NK-92 treated with Interleukin-12 subunit alpha and Interleukin-12 subunit beta, amount 100 ng/mL, for 24 hours (cell line): ENCODE data around the gene SHISAL2A.

Source experiments
- DNase-seq: peaks from one replicate; lab custom pipeline; 2025; lab: John Stamatoyannopoulos, UW

Gene SHISAL2A

GRCh38 chr1:52659851-52660596 is 27.1 kb downstream of the SHISAL2A start:
- no peak for DNase-seq

GRCh38 chr1:52660807-52661206 is 27.8 kb downstream of the SHISAL2A start:
- DNase-seq, result no peak

DNA sequence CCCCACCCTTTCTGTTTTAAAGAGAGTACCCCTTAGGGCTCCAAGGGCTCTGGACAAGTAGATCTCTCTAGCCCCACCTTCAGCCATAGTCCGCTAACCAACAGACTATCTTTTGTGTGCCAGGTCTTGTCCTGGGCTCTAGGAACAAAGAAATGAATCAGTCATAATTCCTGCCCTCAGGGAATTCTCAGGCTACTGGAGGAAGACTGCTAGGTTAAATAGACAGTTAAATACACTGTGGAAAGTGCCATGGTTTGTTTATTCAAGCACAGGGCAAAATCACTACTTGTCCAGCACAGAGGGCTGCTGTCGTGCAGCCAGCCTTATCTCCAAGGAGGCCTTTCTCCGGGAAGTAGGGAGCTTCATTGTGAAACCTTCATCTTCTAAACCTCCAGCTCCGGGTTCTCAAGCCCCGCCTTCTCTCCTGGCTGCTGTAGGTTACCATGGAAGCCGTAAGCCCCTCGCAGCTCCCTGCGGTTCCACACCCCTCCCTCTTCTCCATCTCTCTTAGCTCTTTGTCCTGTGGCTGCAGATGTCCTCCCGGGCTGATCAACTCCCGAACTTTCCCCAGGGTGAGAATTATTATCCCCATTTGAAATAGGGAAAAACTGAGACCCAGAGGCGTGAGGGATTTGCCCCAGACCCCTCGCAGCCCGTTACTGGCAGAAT is 29.8 kb downstream of the SHISAL2A start:
- DNase-seq, result no peak

DNA sequence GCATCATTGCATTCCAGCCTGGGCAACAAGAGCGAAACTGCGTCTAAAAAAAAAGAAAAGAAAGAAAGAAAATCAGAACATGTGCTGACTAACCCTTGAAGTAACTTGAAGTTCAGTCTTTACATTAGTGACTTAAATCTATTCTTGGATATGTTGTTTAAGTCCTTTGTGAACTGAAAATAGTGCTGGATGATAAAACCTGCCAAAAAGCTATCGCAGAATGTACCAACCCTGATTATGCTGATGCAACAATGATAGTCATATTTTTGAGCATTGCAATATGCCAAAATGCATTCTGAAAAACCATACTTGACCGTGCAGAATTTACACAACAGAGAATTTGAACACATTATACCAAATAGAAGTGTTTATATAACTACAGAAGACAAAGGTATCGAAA is 30.7 kb downstream of the SHISAL2A start:
- DNase-seq, result no peak

DNA sequence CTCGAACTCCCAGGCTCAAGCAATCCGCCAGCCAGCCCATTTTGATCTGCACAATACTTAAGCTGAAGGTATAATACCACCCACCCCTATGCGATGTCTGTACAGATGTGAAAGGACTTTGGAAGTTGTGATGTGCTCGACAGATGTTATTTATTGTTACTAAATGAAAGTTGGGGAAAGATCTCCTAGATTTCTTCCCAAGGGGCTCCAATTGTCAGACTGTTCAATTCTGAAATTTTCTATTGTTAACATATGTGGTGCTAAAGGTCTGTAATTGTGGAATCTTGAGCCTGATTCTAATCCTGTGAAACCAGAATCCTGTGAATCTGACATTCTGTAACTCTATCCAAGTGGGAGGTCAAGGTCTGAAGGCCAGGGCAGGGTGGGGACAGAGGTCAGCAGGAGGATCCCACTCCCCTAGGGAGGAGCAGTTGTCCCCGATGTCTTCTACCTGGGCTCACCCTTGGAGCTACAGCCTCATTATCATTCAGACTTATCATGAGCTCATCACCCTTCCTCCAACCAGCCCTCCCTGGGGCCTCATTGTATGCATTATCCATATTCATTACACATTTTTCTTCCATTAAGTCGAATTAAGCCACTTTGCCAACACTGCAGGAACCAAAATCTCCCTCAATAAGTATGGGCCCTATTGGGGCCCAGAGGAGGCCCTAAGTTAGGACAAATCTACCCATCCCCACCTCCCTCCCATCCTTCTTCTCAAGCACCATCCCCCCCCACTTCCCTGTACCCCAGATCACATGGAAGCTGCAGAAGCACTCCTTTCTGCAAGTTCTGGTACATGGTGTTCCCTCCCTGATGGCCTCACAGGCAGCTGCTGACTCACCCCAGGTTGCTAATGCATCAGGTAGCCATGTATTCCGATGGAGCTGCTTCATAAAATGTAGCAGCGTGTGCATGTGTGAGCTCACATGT is 32.3 kb downstream of the SHISAL2A start:
- DNase-seq, result no peak

- no peak for DNase-seq
Observed at GRCh38 chr1:52667290-52667689, 34.3 kb downstream of the SHISAL2A start.

GRCh38 chr1:52667984-52668383 is 35.0 kb downstream of the SHISAL2A start:
- no peak for DNase-seq

GRCh38 chr1:52668711-52669110 is 35.7 kb downstream of the SHISAL2A start:
- DNase-seq, result no peak

GRCh38 chr1:52669696-52670095 is 36.7 kb downstream of the SHISAL2A start:
- DNase-seq, result no peak

- DNase-seq, result no peak
Observed at GRCh38 chr1:52670604-52671003, 37.6 kb downstream of the SHISAL2A start.

DNA sequence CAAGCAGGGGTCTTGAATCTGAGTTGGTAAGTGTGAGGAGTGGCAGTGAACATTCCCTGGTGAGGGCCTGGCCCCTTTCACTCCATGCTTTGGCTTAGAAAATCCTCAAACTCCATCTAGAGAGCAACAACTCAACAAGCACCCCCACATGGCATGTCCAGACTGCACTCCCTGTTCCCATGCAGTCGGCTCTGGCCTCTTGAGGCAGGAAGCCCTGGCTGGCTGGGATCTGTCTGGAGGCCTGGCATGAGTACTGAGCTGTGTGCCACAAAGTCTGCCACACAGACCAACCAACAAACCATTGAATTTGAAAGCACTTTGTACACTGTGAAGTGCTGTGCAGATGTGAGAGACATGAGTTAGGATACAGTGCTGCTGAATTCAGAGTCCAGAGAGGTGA is 40.0 kb downstream of the SHISAL2A start:
- no peak for DNase-seq

DNA sequence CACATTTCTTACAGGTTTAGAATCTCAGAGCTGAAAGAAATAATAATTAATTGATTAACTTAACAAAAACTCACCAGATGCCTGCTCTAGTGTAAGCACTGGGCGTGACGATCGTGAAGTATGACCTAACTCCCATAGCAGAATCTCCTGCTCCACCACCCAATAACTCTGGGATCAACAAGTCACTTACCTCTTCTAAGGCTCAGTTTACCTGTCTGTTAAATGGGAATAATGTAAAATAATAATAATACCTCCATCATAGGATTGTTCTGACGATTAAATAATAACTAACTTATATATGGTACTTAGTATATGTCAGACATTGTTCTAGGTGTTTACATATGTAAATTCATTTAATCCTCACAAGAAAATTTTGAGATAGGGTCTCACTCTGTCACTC is 40.5 kb downstream of the SHISAL2A start:
- DNase-seq, result no peak

DNA sequence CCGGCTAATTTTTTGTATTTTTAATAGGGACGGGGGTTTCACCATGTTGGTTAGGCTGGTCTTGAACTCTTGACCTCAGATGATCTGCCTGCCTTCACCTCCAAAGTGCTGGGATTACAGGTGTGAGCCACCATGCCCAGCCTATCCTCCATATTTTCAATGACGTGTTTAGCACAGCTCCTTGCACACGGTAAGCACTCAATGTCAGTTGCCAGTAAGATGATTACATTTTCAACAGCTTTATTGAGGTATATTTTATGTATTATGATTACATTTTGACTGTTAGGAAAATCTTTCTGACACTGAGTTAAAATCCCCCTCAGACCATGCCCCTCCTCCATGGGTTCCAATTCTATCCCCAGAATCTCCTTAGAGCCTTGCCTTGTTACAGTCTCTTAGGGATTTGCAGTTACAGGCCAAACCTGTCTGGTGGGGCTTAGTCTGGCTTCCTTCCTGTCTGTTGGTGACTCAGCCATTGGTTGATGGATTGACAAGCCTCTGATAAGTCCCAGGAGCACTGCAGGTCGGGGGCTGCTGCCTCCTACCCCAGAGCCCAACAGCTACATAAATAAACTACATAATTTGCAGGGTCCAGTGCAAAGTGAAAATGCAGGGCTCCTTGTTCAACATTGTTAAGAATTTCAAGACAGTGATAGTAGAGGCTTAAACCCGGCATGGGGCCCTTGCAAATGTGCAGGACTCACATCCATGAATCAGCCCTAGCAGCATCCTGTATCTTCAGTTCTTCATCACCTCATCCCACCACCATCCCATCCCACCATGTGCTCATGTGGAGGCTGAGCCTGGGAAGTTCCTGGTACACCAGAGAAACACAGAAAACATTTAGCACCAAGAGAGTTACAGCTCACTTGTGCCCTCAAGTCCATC is 41.8 kb downstream of the SHISAL2A start:
- peak; percentile 7 for DNase-seq

DNA sequence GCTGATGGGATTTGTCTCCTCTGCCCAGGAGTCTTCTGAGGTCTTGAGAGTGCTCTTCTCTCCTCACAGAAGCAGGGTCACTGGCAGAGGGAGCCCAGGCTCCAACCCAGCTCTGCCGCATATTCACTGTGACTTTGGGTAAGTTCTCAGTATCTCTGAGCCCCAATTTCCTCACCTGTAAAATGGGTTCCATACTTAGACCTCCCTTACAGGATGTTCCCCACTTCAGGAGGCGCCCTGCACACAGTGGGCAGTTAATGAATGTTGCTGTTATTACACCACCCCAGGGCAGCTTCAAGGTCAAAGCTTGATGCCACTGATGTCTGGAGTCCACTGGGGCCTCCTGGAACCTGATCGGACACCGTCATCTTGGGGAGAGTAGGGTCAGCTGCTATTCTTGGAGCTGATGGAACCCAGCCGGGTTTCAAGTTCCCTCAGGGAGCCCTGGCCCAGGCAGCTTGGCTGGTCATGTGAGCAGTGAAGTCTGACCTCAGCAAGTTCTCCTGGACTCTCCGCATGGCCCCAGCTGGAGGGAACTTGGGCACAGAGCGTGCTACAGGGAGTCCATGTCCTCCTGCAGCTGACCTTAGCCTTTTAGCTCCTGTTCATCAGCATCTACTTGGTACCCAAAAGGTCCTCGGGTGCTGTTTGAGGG is 43.4 kb downstream of the SHISAL2A start:
- no peak for DNase-seq

DNA sequence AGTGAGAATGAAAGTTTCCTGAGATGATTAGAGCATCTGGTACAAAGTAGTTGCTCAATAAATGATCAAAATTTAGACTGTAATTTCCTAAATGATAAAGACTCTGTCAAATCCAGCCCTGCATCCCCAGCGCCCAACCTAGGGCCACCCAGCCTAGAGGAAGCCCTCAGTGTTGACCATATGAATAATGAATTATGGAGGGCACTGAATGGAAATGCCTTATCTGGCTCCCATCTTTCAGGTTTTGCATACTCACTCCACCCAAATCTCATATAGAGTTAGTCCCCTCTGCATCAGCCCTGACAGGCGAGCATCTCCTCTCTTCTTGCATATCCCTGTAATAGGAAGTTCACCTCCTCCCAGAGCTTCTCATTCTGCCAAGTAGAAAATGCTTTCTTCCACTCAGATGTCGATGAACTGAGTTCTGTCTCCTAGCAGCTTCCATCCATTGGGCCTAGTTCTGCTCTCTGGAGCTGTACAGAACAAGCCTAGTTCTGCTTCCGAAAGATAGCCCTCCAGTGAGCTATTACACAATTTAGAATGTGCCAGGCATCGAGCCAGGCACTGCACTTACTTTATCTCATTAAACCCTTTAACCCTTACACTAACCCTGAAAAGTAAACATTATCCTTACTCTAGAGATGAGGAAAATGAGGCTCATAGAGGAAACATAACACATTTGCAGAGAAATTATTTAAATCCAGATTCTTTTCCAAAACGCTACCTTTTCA is 44.3 kb downstream of the SHISAL2A start:
- no peak for DNase-seq

DNA sequence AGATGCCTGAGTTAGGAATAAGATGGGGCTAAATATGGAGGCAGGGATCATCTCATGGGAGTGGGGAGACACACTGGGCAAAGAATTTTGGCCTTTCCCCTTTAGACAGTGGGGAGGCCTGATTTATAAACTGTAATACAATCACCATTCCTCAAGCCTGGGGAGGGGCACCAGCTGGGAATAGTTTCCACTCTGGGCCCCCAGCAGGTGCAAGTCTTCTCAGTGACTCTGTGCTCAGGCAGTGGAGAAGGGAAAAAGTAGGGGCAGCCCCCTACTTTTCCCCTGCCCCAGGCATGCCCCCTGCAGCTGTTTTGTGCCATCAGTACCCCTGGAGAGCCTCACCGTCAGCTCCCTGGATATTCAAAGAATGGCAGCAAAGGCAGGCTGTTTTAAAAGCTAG is 46.1 kb downstream of the SHISAL2A start:
- no peak for DNase-seq

GRCh38 chr1:52679498-52679897 is 46.5 kb downstream of the SHISAL2A start:
- no peak for DNase-seq

- no peak for DNase-seq
Observed at GRCh38 chr1:52680353-52680752, 47.4 kb downstream of the SHISAL2A start.

- no peak for DNase-seq
Observed at GRCh38 chr1:52681136-52681535, 48.2 kb downstream of the SHISAL2A start.

DNA sequence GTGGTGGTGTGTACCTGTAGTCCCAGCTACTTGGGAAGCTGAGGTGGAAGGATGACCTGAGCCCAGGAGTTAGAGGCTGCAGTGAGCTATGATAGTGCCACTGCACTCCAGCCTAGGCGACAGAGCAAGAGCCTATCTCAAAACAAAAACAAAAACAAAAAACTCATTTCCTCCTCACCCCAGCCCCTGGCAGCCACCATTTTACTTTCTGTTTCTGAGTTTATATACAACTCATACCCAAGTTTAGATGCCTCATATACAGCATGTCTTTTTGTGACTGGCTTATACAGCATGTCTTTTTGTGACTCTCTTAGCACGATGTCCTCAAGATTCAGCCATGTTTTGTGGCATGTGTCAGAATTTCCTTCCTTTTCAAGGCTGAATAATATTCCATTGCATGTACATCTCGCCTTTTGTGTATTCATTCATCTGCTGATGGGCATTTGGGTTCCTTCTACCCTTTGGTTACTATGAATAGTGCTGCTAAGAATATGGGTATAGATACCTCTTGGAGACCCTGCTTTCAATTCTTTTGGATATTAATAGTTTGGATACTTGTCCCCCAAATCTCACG is 50.5 kb downstream of the SHISAL2A start:
- DNase-seq, result no peak
